GM21367 (cell line): Measurements from ENCODE around the gene LMOD3.

Experiments
- ATAC-seq: cut with Tn5 transposase; IDR thresholded peaks from one replicate; pipeline ENCODE4 v1.9.1; 2021; ENCODE audit not compliant: unreplicated experiment

Gene LMOD3

GRCh38 chr3:69126216-69126615, 3.8 kb upstream of the LMOD3 start:
- no peak for ATAC-seq

- no peak for ATAC-seq
Measured at GRCh38 chr3:69121950-69122349, 445 bp downstream of the LMOD3 start.

- ATAC-seq, result no peak
Measured at GRCh38 chr3:69121513-69121912, 882 bp downstream of the LMOD3 start.

GRCh38 chr3:69120879-69121464, 1.4 kb downstream of the LMOD3 start:
- peak; percentile 94 for ATAC-seq

GRCh38 chr3:69119681-69120080, 2.7 kb downstream of the LMOD3 start:
- no peak for ATAC-seq

GRCh38 chr3:69119138-69119537, 3.3 kb downstream of the LMOD3 start:
- ATAC-seq, result no peak

GRCh38 chr3:69118555-69118954, 3.8 kb downstream of the LMOD3 start:
- no peak for ATAC-seq

- ATAC-seq, result no peak
Measured at GRCh38 chr3:69116897-69117296, 5.5 kb downstream of the LMOD3 start.

- ATAC-seq, result no peak
Measured at GRCh38 chr3:69116162-69116561, 6.2 kb downstream of the LMOD3 start.

GRCh38 chr3:69115731-69116130, 6.7 kb downstream of the LMOD3 start:
- ATAC-seq, result no peak

- no peak for ATAC-seq
Measured at GRCh38 chr3:69113536-69113935, 8.9 kb downstream of the LMOD3 start.

- ATAC-seq, result no peak
Measured at GRCh38 chr3:69110941-69111546, 11.4 kb downstream of the LMOD3 start.

- no peak for ATAC-seq
Measured at GRCh38 chr3:69108811-69109210, 13.6 kb downstream of the LMOD3 start.

- ATAC-seq, result no peak
Measured at GRCh38 chr3:69107841-69108240, 14.6 kb downstream of the LMOD3 start.

GRCh38 chr3:69105320-69105719, 17.1 kb downstream of the LMOD3 start:
- ATAC-seq, result no peak

- ATAC-seq, result no peak
Measured at GRCh38 chr3:69104586-69104985, 17.8 kb downstream of the LMOD3 start.

GRCh38 chr3:69103123-69103522, 19.3 kb downstream of the LMOD3 start:
- no peak for ATAC-seq

- no peak for ATAC-seq
Measured at GRCh38 chr3:69102384-69102783, 20.0 kb downstream of the LMOD3 start.

GRCh38 chr3:69099576-69099975, 22.8 kb downstream of the LMOD3 start:
- ATAC-seq, result no peak

- no peak for ATAC-seq
Measured at GRCh38 chr3:69097407-69098086, 24.8 kb downstream of the LMOD3 start.

GRCh38 chr3:69096299-69096698, 26.1 kb downstream of the LMOD3 start:
- ATAC-seq, result no peak

GRCh38 chr3:69095636-69096035, 26.8 kb downstream of the LMOD3 start:
- ATAC-seq, result no peak
